Measurements from ENCODE around the gene TMEM259. TPM values are rescaled to one million over a fixed set of nuclear protein-coding genes. Genes with fewer than 3 reads are reported as not detected.

The TMEM259 gene
- total RNA-seq, 6 experiments from 2014 or later: 82.6 to 180 (median 93.2) TPM

GRCh38 chr19:963486-963951 is 57.4 kb downstream of the TMEM259 start:
- TF ChIP-seq CTCF (IDR thresholded peaks at IDR 0.05) (no peak), POLR2A (IDR thresholded peaks at IDR 0.05) (no peak)
- ATAC-seq: no peak
- WGBS (ENCODE audit: insufficient coverage, low coverage, low lambda C conversion rate, missing lambda C conversion rate): no CpG with 5 or more reads among the region's 11 CpGs

GRCh38 chr19:962683-963400 is 58.1 kb downstream of the TMEM259 start:
- ATAC-seq (no peak), DNase-seq (no peak)
- intact Hi-C loops (cut with DNase I): no loop called here
- Histone ChIP-seq H3K9me3 (no peaks in the 10 kb centered on the region), H3K27ac (no peak overlapping the region), H3K36me3 (peaks cover 0 to 3% (median 0%) of the 10 kb centered on the region in 4 donors), H3K4me3 (no peak overlapping the region), H3K27me3 (no peaks in the 10 kb centered on the region), H3K4me1 (no peaks in the 10 kb centered on the region)
- TF ChIP-seq CTCF (IDR thresholded peaks at IDR 0.05): no peak
- 83% methylated on average over 8 of the region's 31 CpGs for WGBS (ENCODE audit: insufficient coverage, low coverage, low lambda C conversion rate, missing lambda C conversion rate)

More at GRCh38 chr19:963486-963951, 57.4 kb downstream of the TMEM259 start:
- H3K4me3 ChIP-seq: no peak overlapping the region
- H3K4me1 ChIP-seq: no peaks in the 10 kb centered on the region
- no peak overlapping the region for H3K27ac ChIP-seq
- H3K36me3 ChIP-seq: peaks cover 0 to 6% (median 0%) of the 10 kb centered on the region in 4 donors
- DNase-seq: no peak
- H3K9me3 ChIP-seq: no peaks in the 10 kb centered on the region
- intact Hi-C loops (cut with DNase I): no loop called here
- no peaks in the 10 kb centered on the region for H3K27me3 ChIP-seq

GRCh38 chr19:961866-962620 is 58.9 kb downstream of the TMEM259 start:
- Histone ChIP-seq H3K27ac (no peak overlapping the region), H3K4me3 (no peak overlapping the region), H3K27me3 (no peaks in the 10 kb centered on the region), H3K36me3 (peaks cover 0 to 3% (median 0%) of the 10 kb centered on the region in 4 donors), H3K4me1 (no peaks in the 10 kb centered on the region), H3K9me3 (no peaks in the 10 kb centered on the region)
- ATAC-seq (no peak), DNase-seq (no peak)
- intact Hi-C loops (cut with DNase I): no loop called here
- WGBS (ENCODE audit: insufficient coverage, low coverage, low lambda C conversion rate, missing lambda C conversion rate): 77% methylated on average over 7 of the region's 14 CpGs
- TF ChIP-seq POLR2A (IDR thresholded peaks at IDR 0.05): no peak
- TF ChIP-seq CTCF (IDR thresholded peaks at IDR 0.05): no peak

GRCh38 chr19:960601-960938 is 60.4 kb downstream of the TMEM259 start:
- intact Hi-C loops (cut with DNase I): no loop called here
- no CpG with 5 or more reads among the region's 8 CpGs for WGBS (ENCODE audit: insufficient coverage, low coverage, low lambda C conversion rate, missing lambda C conversion rate)
- ATAC-seq: no peak
- Histone ChIP-seq H3K36me3 (no peaks in the 10 kb centered on the region), H3K9me3 (no peaks in the 10 kb centered on the region), H3K27ac (no peak overlapping the region), H3K4me1 (no peaks in the 10 kb centered on the region), H3K4me3 (no peak overlapping the region), H3K27me3 (no peaks in the 10 kb centered on the region)
- TF ChIP-seq CTCF (IDR thresholded peaks at IDR 0.05): no peak
- no peak for DNase-seq
